SU-DHL-6 (cell line): Measurements from ENCODE around the gene FGF19.

Source experiments
- H2AFZ ChIP-seq: fragments of 200-600 bp; sonication (generic); 2 replicates; pipeline ENCODE4 v1.6.1; 2014; ENCODE audit warnings: low read depth, mild to moderate bottlenecking, moderate library complexity, mixed read lengths, antibody characterized with exemption, low read length; ENCODE audit not compliant: severe bottlenecking
- H3F3A ChIP-seq: fragments of 200-600 bp; shearing (Covaris generic); 2 replicates; pipeline ENCODE4 v1.6.0; 2016; ENCODE audit warnings: antibody characterized with exemption, mild to moderate bottlenecking; ENCODE audit not compliant: insufficient read depth
- H3K27ac ChIP-seq: fragments of 200-600 bp; sonication (generic); 2 replicates; pipeline ENCODE4 v1.5.1; 2016; ENCODE audit warnings: low read depth, mild to moderate bottlenecking, low read length, moderate library complexity, mixed read lengths
- H3K27me3 ChIP-seq: fragments of 200-600 bp; sonication (generic), shearing (Covaris generic); 2 replicates; pipeline ENCODE4 v1.6.0; 2014; ENCODE audit warnings: mild to moderate bottlenecking, low read length
- H3K36me3 ChIP-seq: fragments of 200-600 bp; sonication (generic); 2 replicates; pipeline ENCODE4 v1.6.1; 2014; ENCODE audit warnings: mild to moderate bottlenecking, low read length, mixed read lengths
- H3K4me2 ChIP-seq: fragments of 300-600, 200-600 bp; shearing (Covaris generic), sonication (generic); 2 replicates; pipeline ENCODE4 v1.6.0; 2014; ENCODE audit warnings: low read length, low read depth, mild to moderate bottlenecking; ENCODE audit not compliant: poor library complexity, severe bottlenecking
- H3K4me3 ChIP-seq: fragments of 200-600 bp; sonication (generic); 2 replicates; pipeline ENCODE4 v1.5.1; 2014; ENCODE audit warnings: antibody characterized with exemption, low read length, mild to moderate bottlenecking, mixed read lengths; ENCODE audit not compliant: insufficient read depth, poor library complexity, severe bottlenecking
- H3K79me2 ChIP-seq: fragments of 200-600 bp; sonication (generic); 2 replicates; pipeline ENCODE4 v1.6.1; 2014; ENCODE audit warnings: mild to moderate bottlenecking, low read length, moderate library complexity; ENCODE audit not compliant: insufficient read depth
- H3K9ac ChIP-seq: fragments of 200-600 bp; sonication (generic); 2 replicates; pipeline ENCODE4 v1.7.0; 2014; ENCODE audit warnings: mild to moderate bottlenecking, low read length
- H3K9me2 ChIP-seq: fragments of 200-600 bp; sonication (generic); replicated peaks from 2 replicates; pipeline ENCODE4 v1.6.1; 2014; ENCODE audit warnings: low read length; ENCODE audit not compliant: insufficient read depth
- H3K9me3 ChIP-seq: fragments of 200-600 bp; sonication (generic); 2 replicates; pipeline ENCODE4 v1.6.1; 2014; ENCODE audit warnings: low read length, mixed read lengths; ENCODE audit not compliant: insufficient read depth
- H4K20me1 ChIP-seq: fragments of 200-600 bp; sonication (generic); 2 replicates; pipeline ENCODE4 v1.6.1; 2014; ENCODE audit warnings: low read depth, mild to moderate bottlenecking, antibody characterized with exemption, low read length, moderate library complexity, mixed read lengths
- CTCF ChIP-seq: fragments of 200-600 bp; sonication (generic); IDR thresholded peaks from one replicate; pipeline ENCODE4 v1.5.1; 2017; ENCODE audit warnings: antibody characterized with exemption, mild to moderate bottlenecking, low read length, moderate library complexity; ENCODE audit not compliant: insufficient read depth, poor library complexity, severe bottlenecking
- EZH2phosphoT487 ChIP-seq: fragments of 200-600 bp; sonication (generic), shearing (Covaris generic); conservative IDR thresholded peaks from 2 replicates; pipeline ENCODE4 v1.6.1; 2018; ENCODE audit warnings: mild to moderate bottlenecking, antibody characterized with exemption, low read length, moderate library complexity, mixed read lengths

Gene FGF19

DNA sequence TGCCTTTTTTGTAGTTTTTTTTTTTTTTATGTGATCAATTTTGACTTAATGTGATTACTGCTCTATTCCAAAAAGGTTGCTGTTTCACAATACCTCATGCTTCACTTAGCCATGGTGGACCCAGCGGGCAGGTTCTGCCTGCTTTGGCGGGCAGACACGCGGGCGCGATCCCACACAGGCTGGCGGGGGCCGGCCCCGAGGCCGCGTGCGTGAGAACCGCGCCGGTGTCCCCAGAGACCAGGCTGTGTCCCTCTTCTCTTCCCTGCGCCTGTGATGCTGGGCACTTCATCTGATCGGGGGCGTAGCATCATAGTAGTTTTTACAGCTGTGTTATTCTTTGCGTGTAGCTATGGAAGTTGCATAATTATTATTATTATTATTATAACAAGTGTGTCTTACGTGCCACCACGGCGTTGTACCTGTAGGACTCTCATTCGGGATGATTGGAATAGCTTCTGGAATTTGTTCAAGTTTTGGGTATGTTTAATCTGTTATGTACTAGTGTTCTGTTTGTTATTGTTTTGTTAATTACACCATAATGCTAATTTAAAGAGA, 50.3 kb downstream of the FGF19 start:
- Histone ChIP-seq H3K4me3 (no peak overlapping the region), H2AFZ (no peak overlapping the region), H3K4me2 (no peak overlapping the region), H3K9me2 (no peaks in the 10 kb centered on the region), H3F3A (no peaks in the 10 kb centered on the region), H3K9ac (no peak overlapping the region), H3K36me3 (no peaks in the 10 kb centered on the region), H3K79me2 (no peaks in the 10 kb centered on the region), H3K27ac (no peak overlapping the region), H3K9me3 (no peaks in the 10 kb centered on the region), H3K27me3 (no peaks in the 10 kb centered on the region), H4K20me1 (no peaks in the 10 kb centered on the region)
- TF ChIP-seq EZH2phosphoT487 (no peak), CTCF (no peak)

GRCh38 chr11:69652999-69653398, 50.8 kb downstream of the FGF19 start:
- Histone ChIP-seq H3K9ac (no peak overlapping the region), H3K27ac (no peak overlapping the region)
- TF ChIP-seq CTCF = no peak

GRCh38 chr11:69651834-69652620, 51.8 kb downstream of the FGF19 start:
- Histone ChIP-seq H3K9me3 (no peaks in the 10 kb centered on the region), H3K27ac (no peak overlapping the region), H3K36me3 (no peaks in the 10 kb centered on the region), H2AFZ (no peak overlapping the region), H3K4me2 (no peak overlapping the region), H3K27me3 (no peaks in the 10 kb centered on the region), H3K79me2 (no peaks in the 10 kb centered on the region), H3K9me2 (no peaks in the 10 kb centered on the region), H3K4me3 (no peak overlapping the region), H3F3A (no peaks in the 10 kb centered on the region), H4K20me1 (no peaks in the 10 kb centered on the region), H3K9ac (no peak overlapping the region)
- TF ChIP-seq CTCF (no peak), EZH2phosphoT487 (no peak)

More at GRCh38 chr11:69652999-69653398, 50.8 kb downstream of the FGF19 start:
- Histone ChIP-seq H3K4me3 (no peak overlapping the region), H3K79me2 (no peaks in the 10 kb centered on the region), H3F3A (no peaks in the 10 kb centered on the region), H3K36me3 (no peaks in the 10 kb centered on the region), H3K9me3 (no peaks in the 10 kb centered on the region), H3K27me3 (no peaks in the 10 kb centered on the region), H4K20me1 (no peaks in the 10 kb centered on the region), H3K9me2 (no peaks in the 10 kb centered on the region), H3K4me2 (no peak overlapping the region), H2AFZ (no peak overlapping the region)
